ENCODE results near the gene STPG1. TPM values are rescaled to one million over a fixed set of nuclear protein-coding genes. Genes with fewer than 3 reads are reported as not detected.

Gene STPG1
- polyA plus RNA-seq, 1 donor (not counting 4 experiments of a cell fraction or from before 2014, with no cell fraction given): 16.6 TPM

- DNase-seq (ENCODE audit: low read depth, low spot score): no peak
These were observed 98.2 kb downstream of the STPG1 start for GRCh38 chr1:24315391-24315790.

GRCh38 chr1:24311741-24312140, 101.8 kb downstream of the STPG1 start:
- dilution Hi-C loops (cut with MboI; ENCODE audit: extremely low pct_ligation_motif_present, low sequenced_read_pairs): no loop called here
- Histone ChIP-seq H2AFZ (ENCODE audit: control insufficient read depth, low read length) (no peak overlapping the region), H3K4me2 (ENCODE audit: control insufficient read depth, extremely low read depth, insufficient read depth, low read depth, low read length) (no peak overlapping the region), H3K36me3 (ENCODE audit: control insufficient read depth in 2 of 2, extremely low read depth in 1 of 2, insufficient read depth in 2 of 2, low read length in 2 of 2) (no peaks in the 10 kb centered on the region), H3K9ac (ENCODE audit: control insufficient read depth, extremely low read depth, insufficient read depth, low read length) (no peak overlapping the region), H3K79me2 (ENCODE audit: control insufficient read depth, insufficient read depth, low read length) (no peaks in the 10 kb centered on the region), H3K27ac (ENCODE audit: control insufficient read depth, insufficient read depth, low read length) (no peak overlapping the region), H3K9me1 (ENCODE audit: control insufficient read depth, extremely low read depth, insufficient read depth, low read length) (no peaks in the 10 kb centered on the region), H3K9me3 (ENCODE audit: control insufficient read depth, low read depth, low read length) (no peaks in the 10 kb centered on the region), H3K4me1 (ENCODE audit: control insufficient read depth, extremely low read depth, insufficient read depth, low read length) (peaks cover 34% of the 10 kb centered on the region), H3K27me3 (ENCODE audit: control insufficient read depth, extremely low read depth, insufficient read depth, low read length) (no peaks in the 10 kb centered on the region), H3K4me3 (ENCODE audit: control insufficient read depth in 2 of 3, extremely low read depth in 1 of 3, insufficient read depth in 2 of 3, low read depth in 1 of 3, low read length in 3 of 3) (no peak overlapping the region), H4K20me1 (ENCODE audit: control insufficient read depth, extremely low read depth, insufficient read depth, low read length) (no peaks in the 10 kb centered on the region)
- TF ChIP-seq CTCF (optimal IDR thresholded peaks at IDR 0.05 in 1 of 3, IDR thresholded peaks at IDR 0.05 in 1 of 3, conservative IDR thresholded peaks at IDR 0.05 in 1 of 3; ENCODE audit: extremely low read depth in 1 of 3, insufficient read depth in 2 of 3, low read length in 3 of 3) (no peak), EZH2 (IDR thresholded peaks at IDR 0.05; ENCODE audit: low read length) (no peak)
- DNase-seq (ENCODE audit: low read depth, low spot score): no peak
- no peak for FAIRE-seq

More at GRCh38 chr1:24315391-24315790, 98.2 kb downstream of the STPG1 start:
- H3K9me3 ChIP-seq (ENCODE audit: control insufficient read depth, low read depth, low read length): no peaks in the 10 kb centered on the region
- FAIRE-seq: peak; percentile 46
- peak overlapping the region; percentile 5 for H2AFZ ChIP-seq (ENCODE audit: control insufficient read depth, low read length)
- H3K4me2 ChIP-seq (ENCODE audit: control insufficient read depth, extremely low read depth, insufficient read depth, low read depth, low read length): peak overlapping the region; percentile 24
- H3K27ac ChIP-seq (ENCODE audit: control insufficient read depth, insufficient read depth, low read length): peak overlapping the region; percentile 21
- H4K20me1 ChIP-seq (ENCODE audit: control insufficient read depth, extremely low read depth, insufficient read depth, low read length): no peaks in the 10 kb centered on the region
- TF ChIP-seq EZH2 (IDR thresholded peaks at IDR 0.05; ENCODE audit: low read length): no peak
- TF ChIP-seq CTCF (optimal IDR thresholded peaks at IDR 0.05 in 1 of 3, IDR thresholded peaks at IDR 0.05 in 1 of 3, conservative IDR thresholded peaks at IDR 0.05 in 1 of 3; ENCODE audit: extremely low read depth in 1 of 3, insufficient read depth in 2 of 3, low read length in 3 of 3): no peak
- peaks cover 3% of the 10 kb centered on the region for H3K9me1 ChIP-seq (ENCODE audit: control insufficient read depth, extremely low read depth, insufficient read depth, low read length)
- H3K27me3 ChIP-seq (ENCODE audit: control insufficient read depth, extremely low read depth, insufficient read depth, low read length): no peaks in the 10 kb centered on the region
- no peak overlapping the region for H3K4me3 ChIP-seq (ENCODE audit: control insufficient read depth in 2 of 3, extremely low read depth in 1 of 3, insufficient read depth in 2 of 3, low read depth in 1 of 3, low read length in 3 of 3)
- H3K36me3 ChIP-seq (ENCODE audit: control insufficient read depth in 2 of 2, extremely low read depth in 1 of 2, insufficient read depth in 2 of 2, low read length in 2 of 2): no peaks in the 10 kb centered on the region
- dilution Hi-C loops (cut with MboI; ENCODE audit: extremely low pct_ligation_motif_present, low sequenced_read_pairs): no loop called here
- H3K9ac ChIP-seq (ENCODE audit: control insufficient read depth, extremely low read depth, insufficient read depth, low read length): peak overlapping the region; percentile 25
- peaks cover 50% of the 10 kb centered on the region for H3K4me1 ChIP-seq (ENCODE audit: control insufficient read depth, extremely low read depth, insufficient read depth, low read length)
- H3K79me2 ChIP-seq (ENCODE audit: control insufficient read depth, insufficient read depth, low read length): no peaks in the 10 kb centered on the region
